Measurements from ENCODE around the gene DNM3. TPM values are rescaled to one million over a fixed set of nuclear protein-coding genes. Genes with fewer than 3 reads are reported as not detected.

Gene DNM3
- total and polyA plus RNA-seq, 9 of the 15 experiments (the other 6 are each of a cell fraction or from before 2014, with no cell fraction given) = 0.08 to 0.36 (median 0.22) TPM; not detected in 1

DNA sequence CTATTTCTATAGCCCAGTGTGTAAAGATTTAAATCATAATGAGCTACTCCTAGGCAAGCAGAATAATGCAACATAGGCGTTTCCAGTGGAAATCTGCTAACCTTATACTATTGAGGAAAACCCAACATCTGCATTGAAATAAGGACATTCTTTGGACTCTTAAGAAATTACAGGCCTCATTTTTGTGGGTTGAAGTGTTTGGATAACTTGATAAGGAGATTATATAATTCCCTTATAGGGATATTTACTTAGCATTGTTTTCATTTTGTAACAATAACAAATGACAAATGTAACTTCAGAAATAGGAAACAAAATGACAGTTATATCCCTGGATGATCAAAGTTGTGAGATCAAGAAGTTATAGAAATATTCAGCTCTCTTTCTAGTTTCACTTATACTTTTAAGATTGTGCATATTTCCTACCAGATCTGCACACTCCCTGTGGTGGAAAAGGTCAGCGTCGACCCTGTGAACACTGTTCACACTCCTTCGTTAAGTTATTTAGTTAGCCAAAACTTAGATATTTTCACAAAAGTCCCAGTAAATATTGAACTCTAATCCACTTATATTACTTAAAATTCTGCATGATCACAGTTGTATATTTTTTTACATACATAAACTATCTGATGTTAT lies 294.8 kb downstream of the DNM3 start (continued):
- TF ChIP-seq ZNF318 (IDR thresholded peaks at IDR 0.05; ENCODE audit: borderline replicate concordance in 1 of 2, low read depth in 1 of 2) = no peak

GRCh38 chr1:172136925-172137324 lies 295.6 kb downstream of the DNM3 start:
- CTCF ChIA-PET (ENCODE audit: low intra/inter-chr PET ratio) = no interaction called here
- Histone ChIP-seq H4K20me1 (replicated peaks; ENCODE audit: control insufficient read depth, insufficient read depth, low read length) (no peaks in the 10 kb centered on the region), H3K4me2 (ENCODE audit: insufficient read depth, low read length) (no peak overlapping the region), H3K9ac (ENCODE audit: insufficient read depth in 1 of 2, low read depth in 2 of 2, low read length in 2 of 2) (no peak overlapping the region), H3K9me3 (replicated peaks; ENCODE audit: control insufficient read depth, insufficient read depth, low read depth, low read length) (no peaks in the 10 kb centered on the region), H2AFZ (ENCODE audit: low read depth, low read length) (no peak overlapping the region), H3K4me1 (replicated peaks in 1 of 2; ENCODE audit: control insufficient read depth in 2 of 2, insufficient read depth in 2 of 2, low read length in 2 of 2) (no peaks in the 10 kb centered on the region), H3K9me1 (ENCODE audit: control insufficient read depth, insufficient read depth, low read length) (no peaks in the 10 kb centered on the region), H3K79me2 (ENCODE audit: control insufficient read depth, insufficient read depth, low read length) (no peaks in the 10 kb centered on the region), H3K27ac (ENCODE audit: extremely low read depth, low read depth, low read length) (no peak overlapping the region), H3K36me3 (ENCODE audit: control insufficient read depth, insufficient read depth, low read length) (no peaks in the 10 kb centered on the region), H3K4me3 (no peak overlapping the region), H3K27me3 (ENCODE audit: control insufficient read depth in 2 of 2, insufficient read depth in 2 of 2, low read length in 2 of 2) (no peaks in the 10 kb centered on the region)
- intact Hi-C loops (cut with micrococcal nuclease) = no loop called here
- no peak for DNase-seq (ENCODE audit: extremely low read depth in 1 of 4, low spot score in 3 of 4)
- ATAC-seq = no peak
- WGBS (ENCODE audit: insufficient coverage, low coverage, missing lambda C conversion rate) = 2% methylated on average over 5 of the region's 5 CpGs
- in situ Hi-C loops (cut with MboI) = no loop called here
- POLR2A ChIA-PET = no interaction called here
- BruUV-seq (replicated peaks) = no TSS peak
- no peak for TF ChIP-seq BCL6 (CRISPR knock-in tag; IDR thresholded peaks at IDR 0.05)
- no peak for TF ChIP-seq CBFB (CRISPR knock-in tag; IDR thresholded peaks at IDR 0.05)
- TF ChIP-seq NCOA2 (IDR thresholded peaks at IDR 0.05; ENCODE audit: partially characterized antibody in 2 of 2) = no peak
- TF ChIP-seq TCFL5 (CRISPR knock-in tag; conservative IDR thresholded peaks at IDR 0.05) = no peak
- no peak for TF ChIP-seq ZNF174 (CRISPR knock-in tag; IDR thresholded peaks at IDR 0.05)
- no peak for TF ChIP-seq LCOR (CRISPR knock-in tag; IDR thresholded peaks at IDR 0.05)
- no peak for FAIRE-seq
